Measurements from ENCODE around the gene PROK1.

The PROK1 gene

GRCh38 chr1:110425612-110426152 lies 25.3 kb upstream of the PROK1 start:
- TF ChIP-seq, protein P1, sequence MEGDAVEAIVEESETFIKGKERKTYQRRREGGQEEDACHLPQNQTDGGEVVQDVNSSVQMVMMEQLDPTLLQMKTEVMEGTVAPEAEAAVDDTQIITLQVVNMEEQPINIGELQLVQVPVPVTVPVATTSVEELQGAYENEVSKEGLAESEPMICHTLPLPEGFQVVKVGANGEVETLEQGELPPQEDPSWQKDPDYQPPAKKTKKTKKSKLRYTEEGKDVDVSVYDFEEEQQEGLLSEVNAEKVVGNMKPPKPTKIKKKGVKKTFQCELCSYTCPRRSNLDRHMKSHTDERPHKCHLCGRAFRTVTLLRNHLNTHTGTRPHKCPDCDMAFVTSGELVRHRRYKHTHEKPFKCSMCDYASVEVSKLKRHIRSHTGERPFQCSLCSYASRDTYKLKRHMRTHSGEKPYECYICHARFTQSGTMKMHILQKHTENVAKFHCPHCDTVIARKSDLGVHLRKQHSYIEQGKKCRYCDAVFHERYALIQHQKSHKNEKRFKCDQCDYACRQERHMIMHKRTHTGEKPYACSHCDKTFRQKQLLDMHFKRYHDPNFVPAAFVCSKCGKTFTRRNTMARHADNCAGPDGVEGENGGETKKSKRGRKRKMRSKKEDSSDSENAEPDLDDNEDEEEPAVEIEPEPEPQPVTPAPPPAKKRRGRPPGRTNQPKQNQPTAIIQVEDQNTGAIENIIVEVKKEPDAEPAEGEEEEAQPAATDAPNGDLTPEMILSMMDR (IDR thresholded peaks at IDR 0.05; ENCODE audit: insufficient read depth, missing control alignments) = no peak
- FAIRE-seq = no peak
- no peak for DNase-seq (ENCODE audit: insufficient read length, low spot score)

DNA sequence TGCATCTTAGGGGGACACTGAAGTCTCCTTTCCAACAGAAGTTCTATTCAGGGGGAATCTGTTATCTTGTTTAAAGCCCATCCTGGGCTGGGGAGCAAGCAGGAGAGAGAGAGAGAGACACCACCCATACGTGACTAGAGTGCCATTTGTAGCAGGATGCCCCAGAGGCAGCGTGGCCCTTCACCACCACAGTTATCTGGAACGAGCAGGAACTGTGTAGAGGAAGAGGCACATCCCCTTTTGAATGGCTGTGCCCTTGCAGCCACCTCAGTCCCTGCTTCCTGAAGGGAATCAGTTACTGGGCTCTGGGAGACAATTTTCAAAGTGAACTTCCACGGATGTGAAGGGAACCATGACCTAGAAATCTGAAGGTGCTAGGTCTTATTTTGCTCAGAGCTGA lies 24.1 kb upstream of the PROK1 start:
- TF ChIP-seq, protein P1 (IDR thresholded peaks at IDR 0.05; ENCODE audit: insufficient read depth, missing control alignments) = no peak
- FAIRE-seq (no peak), DNase-seq (ENCODE audit: insufficient read length, low spot score) (no peak)

- no peak for FAIRE-seq
- DNase-seq (ENCODE audit: insufficient read length, low spot score) = no peak
- TF ChIP-seq, protein P1 (IDR thresholded peaks at IDR 0.05; ENCODE audit: insufficient read depth, missing control alignments) = no peak
Measured at GRCh38 chr1:110428946-110429345, 22.0 kb upstream of the PROK1 start.

GRCh38 chr1:110430366-110430765 lies 20.6 kb upstream of the PROK1 start:
- TF ChIP-seq, protein P1 (IDR thresholded peaks at IDR 0.05; ENCODE audit: insufficient read depth, missing control alignments) = no peak
- DNase-seq (ENCODE audit: insufficient read length, low spot score) = no peak
- FAIRE-seq = no peak

- DNase-seq (ENCODE audit: insufficient read length, low spot score) = no peak
- no peak for FAIRE-seq
- TF ChIP-seq, protein P1 (IDR thresholded peaks at IDR 0.05; ENCODE audit: insufficient read depth, missing control alignments) = no peak
Measured at GRCh38 chr1:110430901-110431300, 20.0 kb upstream of the PROK1 start.

DNA sequence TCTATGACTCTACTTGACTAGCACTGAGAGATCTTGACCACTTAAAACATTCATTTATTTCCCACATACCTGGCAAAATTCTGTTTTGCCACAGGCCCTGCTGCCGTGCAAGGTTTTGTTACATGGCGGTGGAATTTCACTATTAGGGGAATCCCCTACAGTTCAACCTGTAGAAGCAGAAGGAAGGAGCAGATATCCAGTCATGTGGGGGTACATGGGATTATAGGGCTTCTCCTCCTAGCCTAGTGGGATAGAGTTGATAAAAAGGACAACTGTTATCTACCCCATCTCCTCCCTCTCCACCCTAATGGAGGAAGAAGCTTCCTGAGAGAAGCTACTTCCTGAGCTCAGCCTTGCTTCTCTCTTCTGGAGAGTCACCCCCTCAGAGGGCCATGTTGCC lies 17.7 kb upstream of the PROK1 start:
- no peak for DNase-seq (ENCODE audit: insufficient read length, low spot score)

GRCh38 chr1:110433803-110434202 lies 17.1 kb upstream of the PROK1 start:
- FAIRE-seq = no peak
- no peak for DNase-seq (ENCODE audit: insufficient read length, low spot score)
- TF ChIP-seq, protein P1 (IDR thresholded peaks at IDR 0.05; ENCODE audit: insufficient read depth, missing control alignments) = no peak

More for the DNA sequence above, 17.7 kb upstream of the PROK1 start:
- no peak for FAIRE-seq
- TF ChIP-seq, protein P1 (IDR thresholded peaks at IDR 0.05; ENCODE audit: insufficient read depth, missing control alignments) = no peak
